Mesendoderm (in vitro differentiated cells): ENCODE measurements around the gene MYOM3.

Source experiments
- DNase-seq: peaks from one replicate; pipeline ENCODE4 v3.0.0; 2013
- H2AK5ac ChIP-seq: 2 replicates; pipeline ENCODE4 v1.6.1; 2013; ENCODE audit warnings: low read length, inconsistent platforms
- H2BK120ac ChIP-seq: 2 replicates; pipeline ENCODE4 v1.6.1; 2013; ENCODE audit warnings: low read depth, mild to moderate bottlenecking, low read length, moderate library complexity, mixed read lengths
- H2BK15ac ChIP-seq: replicated peaks from 2 replicates; pipeline ENCODE4 v1.6.1; 2013; ENCODE audit warnings: low read depth, mild to moderate bottlenecking, moderate library complexity
- H2BK5ac ChIP-seq: 2 replicates; pipeline ENCODE4 v1.6.1; 2013; ENCODE audit warnings: low read length, inconsistent platforms
- H3K18ac ChIP-seq: 2 replicates; pipeline ENCODE4 v1.6.1; 2013; ENCODE audit warnings: mild to moderate bottlenecking, low read length, mixed read lengths
- H3K23ac ChIP-seq: one replicate; pipeline ENCODE4 v1.6.1; 2013; ENCODE audit warnings: low read length
- H3K27ac ChIP-seq: 2 replicates; pipeline ENCODE4 v1.5.1; 2013; ENCODE audit warnings: low read depth, mild to moderate bottlenecking, inconsistent platforms, low read length, moderate library complexity
- H3K27me3 ChIP-seq: 2 replicates; pipeline ENCODE4 v1.6.1; 2013; ENCODE audit warnings: low read length, control low read depth, mild to moderate bottlenecking, inconsistent platforms; ENCODE audit not compliant: insufficient read depth, poor library complexity
- H3K36me3 ChIP-seq: 2 replicates; pipeline ENCODE4 v1.6.1; 2013; ENCODE audit warnings: low read length, inconsistent platforms; ENCODE audit not compliant: control insufficient read depth, insufficient read depth
- H3K4ac ChIP-seq: one replicate; pipeline ENCODE4 v1.6.1; 2013; ENCODE audit warnings: low read depth, mild to moderate bottlenecking, low read length, moderate library complexity
- H3K4me1 ChIP-seq: 2 replicates; pipeline ENCODE4 v1.6.1; 2013; ENCODE audit warnings: low read depth, low read length, inconsistent platforms; ENCODE audit not compliant: control insufficient read depth
- H3K4me2 ChIP-seq: 2 replicates; pipeline ENCODE4 v1.6.1; 2013; ENCODE audit warnings: low read length
- H3K4me3 ChIP-seq: 2 replicates; pipeline ENCODE4 v1.5.1; 2013; ENCODE audit warnings: mild to moderate bottlenecking, low read length
- H3K56ac ChIP-seq: one replicate; pipeline ENCODE4 v1.6.1; 2013; ENCODE audit warnings: low read length
- H3K79me1 ChIP-seq: 2 replicates; pipeline ENCODE4 v1.6.1; 2013; ENCODE audit warnings: low read length, inconsistent platforms
- H3K79me2 ChIP-seq: 2 replicates; pipeline ENCODE4 v1.6.1; 2013; ENCODE audit warnings: mild to moderate bottlenecking, low read length; ENCODE audit not compliant: control insufficient read depth, insufficient read depth
- H3K9ac ChIP-seq: 2 replicates; pipeline ENCODE4 v1.6.1; 2013; ENCODE audit warnings: low read length, inconsistent platforms
- H4K5ac ChIP-seq: one replicate; pipeline ENCODE4 v1.6.1; 2013; ENCODE audit warnings: low read length
- H4K8ac ChIP-seq: one replicate; pipeline ENCODE4 v1.6.1; 2013; ENCODE audit warnings: low read depth, mild to moderate bottlenecking, control low read depth, low read length, moderate library complexity
- WGBS: extraction: QIAGEN DNeasy Blood & Tissue Kit; methylation state at CpG from one replicate; pipeline ENCODE4 v1.1.7; 2013; ENCODE audit warnings: low lambda C conversion rate, missing lambda C conversion rate; ENCODE audit not compliant: insufficient coverage; ENCODE audit errors: extremely low coverage; 5-methylcytosine and 5-hydroxymethylcytosine counted together

MYOM3 gene

GRCh38 chr1:24126018-24126671 is 14.2 kb upstream of the MYOM3 start:
- Histone ChIP-seq H4K5ac (no peak overlapping the region), H3K4me2 (no peak overlapping the region), H3K4ac (no peak overlapping the region), H3K36me3 (no peaks in the 10 kb centered on the region), H3K4me1 (no peaks in the 10 kb centered on the region), H3K4me3 (no peak overlapping the region), H3K27ac (no peak overlapping the region), H3K9ac (no peak overlapping the region), H3K23ac (no peak overlapping the region), H2BK15ac (no peak overlapping the region), H4K8ac (no peak overlapping the region), H2BK5ac (no peak overlapping the region), H3K27me3 (no peaks in the 10 kb centered on the region), H3K56ac (no peak overlapping the region), H3K79me1 (no peaks in the 10 kb centered on the region), H2BK120ac (no peak overlapping the region), H3K79me2 (no peaks in the 10 kb centered on the region), H3K18ac (no peak overlapping the region), H2AK5ac (no peak overlapping the region)
- no peak for DNase-seq
- WGBS = no CpG with 5 or more reads among the region's 6 CpGs

GRCh38 chr1:24125456-24125855 is 13.5 kb upstream of the MYOM3 start:
- no peaks in the 10 kb centered on the region for H3K36me3 ChIP-seq
- no peak overlapping the region for H3K18ac ChIP-seq
- H3K27ac ChIP-seq = no peak overlapping the region
- no peaks in the 10 kb centered on the region for H3K4me1 ChIP-seq
- no peak overlapping the region for H2BK120ac ChIP-seq
- no peaks in the 10 kb centered on the region for H3K27me3 ChIP-seq
- H3K79me2 ChIP-seq = no peaks in the 10 kb centered on the region
- no peak overlapping the region for H2BK5ac ChIP-seq
- H2AK5ac ChIP-seq = no peak overlapping the region
- no peak overlapping the region for H4K8ac ChIP-seq
- DNase-seq = no peak
- WGBS = no CpG with 5 or more reads among the region's 4 CpGs
- no peak overlapping the region for H3K9ac ChIP-seq
- H3K4me3 ChIP-seq = no peak overlapping the region
- no peak overlapping the region for H3K23ac ChIP-seq
- no peak overlapping the region for H4K5ac ChIP-seq
- no peak overlapping the region for H3K4ac ChIP-seq
- no peak overlapping the region for H3K56ac ChIP-seq
- H3K79me1 ChIP-seq = no peaks in the 10 kb centered on the region
- H2BK15ac ChIP-seq = no peak overlapping the region
- no peak overlapping the region for H3K4me2 ChIP-seq

GRCh38 chr1:24124980-24125379 is 13.0 kb upstream of the MYOM3 start:
- WGBS = no CpG with 5 or more reads among the region's 2 CpGs

GRCh38 chr1:24123611-24124010 is 11.7 kb upstream of the MYOM3 start:
- Histone ChIP-seq H3K79me2 (no peaks in the 10 kb centered on the region), H3K79me1 (no peaks in the 10 kb centered on the region), H2BK5ac (no peak overlapping the region), H3K9ac (no peak overlapping the region), H3K56ac (no peak overlapping the region), H3K27ac (no peak overlapping the region), H2BK120ac (no peak overlapping the region), H2AK5ac (no peak overlapping the region), H3K4ac (no peak overlapping the region), H3K4me1 (no peaks in the 10 kb centered on the region), H3K4me3 (no peak overlapping the region), H4K8ac (no peak overlapping the region), H4K5ac (no peak overlapping the region), H3K18ac (no peak overlapping the region), H2BK15ac (no peak overlapping the region), H3K36me3 (no peaks in the 10 kb centered on the region), H3K4me2 (no peak overlapping the region), H3K27me3 (no peaks in the 10 kb centered on the region), H3K23ac (no peak overlapping the region)
- WGBS = no CpG with 5 or more reads among the region's 6 CpGs
- DNase-seq = no peak

More at GRCh38 chr1:24124980-24125379, 13.0 kb upstream of the MYOM3 start:
- no peak overlapping the region for H3K27ac ChIP-seq
- no peak overlapping the region for H2BK15ac ChIP-seq
- no peak overlapping the region for H3K4me2 ChIP-seq
- H3K36me3 ChIP-seq = no peaks in the 10 kb centered on the region
- DNase-seq = no peak
- no peak overlapping the region for H2BK5ac ChIP-seq
- no peaks in the 10 kb centered on the region for H3K79me2 ChIP-seq
- H3K4me1 ChIP-seq = no peaks in the 10 kb centered on the region
- H3K9ac ChIP-seq = no peak overlapping the region
- no peak overlapping the region for H3K4ac ChIP-seq
- H2BK120ac ChIP-seq = no peak overlapping the region
- H3K18ac ChIP-seq = no peak overlapping the region
- no peaks in the 10 kb centered on the region for H3K79me1 ChIP-seq
- H3K27me3 ChIP-seq = no peaks in the 10 kb centered on the region
- no peak overlapping the region for H4K8ac ChIP-seq
- no peak overlapping the region for H2AK5ac ChIP-seq
- no peak overlapping the region for H3K4me3 ChIP-seq
- no peak overlapping the region for H4K5ac ChIP-seq
- no peak overlapping the region for H3K23ac ChIP-seq
- H3K56ac ChIP-seq = no peak overlapping the region

DNA sequence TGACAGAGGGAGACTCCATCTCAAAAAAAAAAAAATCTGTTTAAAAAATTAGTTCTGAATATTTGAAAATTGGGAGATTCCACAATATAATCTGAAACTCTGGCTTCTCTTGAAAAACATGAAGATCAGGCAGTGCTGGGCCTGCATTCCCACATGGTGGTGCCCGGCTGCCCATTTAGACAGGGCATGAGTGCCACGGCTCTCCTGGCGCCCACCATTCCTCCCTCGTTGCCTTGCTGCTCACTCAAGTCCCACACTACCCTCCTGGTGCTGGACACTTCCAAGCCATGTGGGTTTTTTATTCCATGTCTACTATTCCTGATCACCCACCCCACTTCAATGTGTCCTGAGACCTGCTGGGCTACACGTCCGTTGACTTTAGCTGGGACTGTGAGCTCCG is 10.8 kb upstream of the MYOM3 start:
- no peaks in the 10 kb centered on the region for H3K36me3 ChIP-seq
- H3K4me3 ChIP-seq = no peak overlapping the region
- H2BK120ac ChIP-seq = no peak overlapping the region
- WGBS = no CpG with 5 or more reads among the region's 7 CpGs
- no peak overlapping the region for H2BK5ac ChIP-seq
- H3K4me2 ChIP-seq = no peak overlapping the region
- H3K4me1 ChIP-seq = no peaks in the 10 kb centered on the region
- H4K5ac ChIP-seq = no peak overlapping the region
- no peak overlapping the region for H3K18ac ChIP-seq
- no peaks in the 10 kb centered on the region for H3K79me1 ChIP-seq
- no peak overlapping the region for H2AK5ac ChIP-seq
- no peak overlapping the region for H2BK15ac ChIP-seq
- H3K23ac ChIP-seq = no peak overlapping the region
- no peak overlapping the region for H3K56ac ChIP-seq
- H3K27me3 ChIP-seq = no peaks in the 10 kb centered on the region
- DNase-seq = no peak
- H3K9ac ChIP-seq = no peak overlapping the region
- no peak overlapping the region for H3K4ac ChIP-seq
- no peak overlapping the region for H4K8ac ChIP-seq
- no peak overlapping the region for H3K27ac ChIP-seq
- no peaks in the 10 kb centered on the region for H3K79me2 ChIP-seq

GRCh38 chr1:24121406-24121805 is 9.5 kb upstream of the MYOM3 start:
- Histone ChIP-seq H3K56ac (no peak overlapping the region), H3K27ac (no peak overlapping the region), H3K18ac (no peak overlapping the region), H2BK15ac (no peak overlapping the region), H3K4me2 (no peak overlapping the region), H3K4me1 (no peaks in the 10 kb centered on the region), H3K79me2 (no peaks in the 10 kb centered on the region), H3K4me3 (no peak overlapping the region), H4K8ac (no peak overlapping the region), H3K23ac (no peak overlapping the region), H3K27me3 (no peaks in the 10 kb centered on the region), H2AK5ac (no peak overlapping the region), H4K5ac (no peak overlapping the region), H3K79me1 (no peaks in the 10 kb centered on the region), H2BK5ac (no peak overlapping the region), H3K4ac (no peak overlapping the region), H3K36me3 (no peaks in the 10 kb centered on the region), H3K9ac (no peak overlapping the region), H2BK120ac (no peak overlapping the region)
- no CpG with 5 or more reads among the region's 14 CpGs for WGBS
- DNase-seq = no peak
